ENCODE measurements around the gene RBM20. TPM values are rescaled to one million over a fixed set of nuclear protein-coding genes. Genes with fewer than 3 reads are reported as not detected.

RBM20 gene
- total and polyA plus RNA-seq, 2 of the 4 experiments (the other 2 are of a cell fraction), result under 0.01 to 0.15 TPM

- Histone ChIP-seq H3K27me3 (ENCODE audit: control insufficient read depth, insufficient read depth, low read length) (peaks cover 3% of the 10 kb centered on the region), H3K79me1 (ENCODE audit: low read depth in 1 of 2, low read length in 2 of 2) (no peaks in the 10 kb centered on the region), H3K14ac (replicated peaks; ENCODE audit: low read depth, low read length) (no peak overlapping the region), H2AFZ (replicated peaks; ENCODE audit: low read length, poor library complexity) (no peak overlapping the region), H2BK15ac (ENCODE audit: low read depth, low read length) (no peak overlapping the region), H2BK120ac (ENCODE audit: low read depth, low read length) (no peak overlapping the region), H4K91ac (ENCODE audit: insufficient read depth, low read depth, low read length) (no peak overlapping the region), H3K4me1 (ENCODE audit: control insufficient read depth, insufficient read depth, low read length) (peaks cover 6% of the 10 kb centered on the region), H3K23ac (ENCODE audit: low read depth, low read length) (no peak overlapping the region), H3K4me3 (ENCODE audit: insufficient read depth, low read depth, low read length) (no peak overlapping the region), H3K56ac (ENCODE audit: extremely low read depth, insufficient read depth, low read length) (no peak overlapping the region), H3K4me2 (ENCODE audit: low read depth, low read length) (no peak overlapping the region), H3K9me3 (ENCODE audit: control insufficient read depth, insufficient read depth, low read length) (no peaks in the 10 kb centered on the region), H4K5ac (ENCODE audit: low read depth, low read length) (no peak overlapping the region), H4K20me1 (ENCODE audit: insufficient read depth, low read length) (no peaks in the 10 kb centered on the region), H3K9me1 (ENCODE audit: insufficient read depth, low read length) (no peaks in the 10 kb centered on the region), H3K18ac (ENCODE audit: low read depth, low read length) (no peak overlapping the region), H3K36me3 (ENCODE audit: control insufficient read depth, insufficient read depth, low read length) (no peaks in the 10 kb centered on the region), H3K27ac (ENCODE audit: insufficient read depth, low read length) (no peak overlapping the region), H2BK20ac (ENCODE audit: low read depth, low read length) (no peak overlapping the region), H2AK5ac (ENCODE audit: low read depth, low read length) (0 out of 2 replicates have a peak overlapping the region, but pooled peaks have one; percentile 10), H3K9ac (ENCODE audit: low read depth, low read length) (no peak overlapping the region), H4K8ac (ENCODE audit: low read depth in 2 of 2, low read length in 2 of 2) (no peak overlapping the region), H2AK9ac (replicated peaks; ENCODE audit: low read depth, low read length, poor library complexity) (no peak overlapping the region), H2BK5ac (ENCODE audit: low read depth, low read length, poor library complexity, severe bottlenecking) (no peak overlapping the region), H3K4ac (ENCODE audit: low read depth, low read length) (no peak overlapping the region)
- dilution Hi-C loops (cut with HindIII; ENCODE audit: low sequenced_read_pairs, unreplicated experiment), result no loop called here
- ChIA-PET CTCF (interaction anchor here (1.4 kb wide), 1 partner anchor 54 kb away, joined by 3 read pairs; no protein-coding TSS in a partner anchor), POLR2A (ENCODE audit: unreplicated experiment) (no interaction called here)
- BruUV-seq (replicated peaks), result no TSS peak
- DNase-seq (no peak), ATAC-seq (ENCODE audit: low read depth) (no peak)
- no peak for TF ChIP-seq RAD21 (IDR thresholded peaks at IDR 0.05; ENCODE audit: low read length)
- TF ChIP-seq RFX5 (IDR thresholded peaks at IDR 0.05; ENCODE audit: low read depth, low read length), result no peak
- TF ChIP-seq MXI1 (IDR thresholded peaks at IDR 0.05; ENCODE audit: borderline replicate concordance, low read depth, low read length), result no peak
- TF ChIP-seq BHLHE40 (IDR thresholded peaks at IDR 0.05; ENCODE audit: low read depth, low read length), result no peak
- no peak for TF ChIP-seq FOS (IDR thresholded peaks at IDR 0.05; ENCODE audit: low read depth, low read length)
- TF ChIP-seq SMC3 (IDR thresholded peaks at IDR 0.05; ENCODE audit: low read depth, low read length), result no peak
- TF ChIP-seq, protein P1, sequence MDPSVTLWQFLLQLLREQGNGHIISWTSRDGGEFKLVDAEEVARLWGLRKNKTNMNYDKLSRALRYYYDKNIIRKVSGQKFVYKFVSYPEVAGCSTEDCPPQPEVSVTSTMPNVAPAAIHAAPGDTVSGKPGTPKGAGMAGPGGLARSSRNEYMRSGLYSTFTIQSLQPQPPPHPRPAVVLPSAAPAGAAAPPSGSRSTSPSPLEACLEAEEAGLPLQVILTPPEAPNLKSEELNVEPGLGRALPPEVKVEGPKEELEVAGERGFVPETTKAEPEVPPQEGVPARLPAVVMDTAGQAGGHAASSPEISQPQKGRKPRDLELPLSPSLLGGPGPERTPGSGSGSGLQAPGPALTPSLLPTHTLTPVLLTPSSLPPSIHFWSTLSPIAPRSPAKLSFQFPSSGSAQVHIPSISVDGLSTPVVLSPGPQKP (IDR thresholded peaks at IDR 0.05; ENCODE audit: borderline replicate concordance, low read depth, low read length), result no peak
- TF ChIP-seq CEBPB (IDR thresholded peaks at IDR 0.05; ENCODE audit: low read depth, low read length), result no peak
- no peak for TF ChIP-seq NFE2L2 (IDR thresholded peaks at IDR 0.05; ENCODE audit: low read depth, low read length)
- no peak for TF ChIP-seq CHD1 (IDR thresholded peaks at IDR 0.05; ENCODE audit: low read depth, low read length)
- no peak for TF ChIP-seq CTCF (conservative IDR thresholded peaks at IDR 0.05; ENCODE audit: low read depth, low read length)
- TF ChIP-seq MAZ (IDR thresholded peaks at IDR 0.05; ENCODE audit: borderline replicate concordance, low read depth, low read length), result no peak
- TF ChIP-seq MAFK (IDR thresholded peaks at IDR 0.05; ENCODE audit: low read depth, low read length), result no peak
- TF ChIP-seq POLR2A (IDR thresholded peaks at IDR 0.05; ENCODE audit: low read depth, low read length), result no peak
- in situ Hi-C loops (cut with MboI; ENCODE audit: low sequenced_read_pairs), result loop anchor here (10.0 kb wide), 2 partner anchors 127 to 1517 kb away; no protein-coding TSS in a partner anchor
- intact Hi-C loops (cut with micrococcal nuclease), result no loop called here
- 82% methylated on average over 3 of the region's 7 CpGs; no CpG with 5 or more reads in 1 of the 2 experiments for WGBS, 2 experiments (ENCODE audit: extremely low coverage in 2 of 2, insufficient read length in 1 of 2)
These were observed 26.5 kb upstream of the RBM20 start for GRCh38 chr10:110617425-110618229.
